Measurements from ENCODE around the gene FAM184A.
"Not testable (repeated sequence)": the region's sequence is repeated elsewhere in the genome, so short reads cannot be mapped to it uniquely, and the experiment has no call there.

FAM184A gene

DNA sequence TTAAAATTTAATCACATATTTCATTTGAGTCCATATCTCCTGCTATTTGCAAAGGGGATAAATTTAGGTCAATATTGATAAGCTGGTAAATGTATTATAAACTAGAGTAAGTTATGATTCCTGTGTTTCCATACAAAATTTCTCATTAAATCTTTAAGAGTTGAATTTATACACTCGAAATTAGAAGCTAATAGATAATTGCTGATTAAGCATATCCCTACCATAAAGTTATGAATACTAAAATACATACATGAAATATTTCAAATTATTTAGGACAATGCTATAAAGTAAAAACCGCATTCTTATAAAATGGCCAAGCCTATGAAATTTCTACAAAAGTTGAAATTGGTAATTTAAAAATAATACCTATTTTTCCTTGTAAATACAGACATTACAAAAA lies 71.5 kb downstream of the FAM184A start:
- no peak for DNase-seq

DNA sequence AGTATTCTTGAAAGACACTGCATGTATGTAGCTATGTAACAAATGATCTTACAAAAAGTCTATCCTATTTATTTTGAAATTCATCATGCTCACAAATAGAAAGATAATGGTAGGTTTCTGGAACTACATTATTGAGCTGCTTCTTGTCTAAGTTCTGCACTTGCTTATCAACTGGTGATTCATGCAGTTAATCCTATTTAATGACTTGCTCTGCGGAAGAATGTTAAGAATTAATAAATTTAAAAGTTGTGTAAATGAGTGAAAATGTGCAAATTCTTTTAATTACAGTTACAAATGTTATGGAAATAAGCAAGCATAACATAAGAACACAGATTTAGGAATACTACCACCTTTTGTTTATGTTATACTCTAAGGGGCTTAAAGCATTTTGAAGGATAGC lies 76.4 kb downstream of the FAM184A start:
- DNase-seq = no peak

DNA sequence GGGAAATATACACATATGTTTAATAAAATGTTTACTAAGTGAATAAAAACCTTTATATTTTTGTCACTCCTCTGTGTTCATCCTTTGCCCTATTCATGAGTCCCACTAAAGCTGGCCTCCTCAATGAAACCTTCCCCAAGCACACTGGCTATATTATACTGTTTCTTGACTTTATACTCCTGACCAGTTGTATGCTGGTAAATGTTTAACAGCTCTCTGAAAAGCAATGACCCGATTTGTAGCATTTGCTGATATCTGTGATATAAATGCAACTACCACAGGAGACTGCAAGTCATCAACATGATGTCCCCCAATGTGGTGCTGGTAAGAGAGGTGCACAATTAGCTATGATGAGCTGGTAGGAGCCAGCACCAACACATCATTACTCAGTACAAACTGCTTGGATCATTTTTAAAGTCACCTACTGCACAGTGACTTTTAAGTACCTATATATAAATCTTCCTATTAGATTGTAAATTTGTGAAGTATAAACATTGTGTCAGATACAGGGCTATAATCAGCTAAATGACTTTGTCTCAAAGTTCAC lies 78.9 kb downstream of the FAM184A start:
- DNase-seq = no peak

DNA sequence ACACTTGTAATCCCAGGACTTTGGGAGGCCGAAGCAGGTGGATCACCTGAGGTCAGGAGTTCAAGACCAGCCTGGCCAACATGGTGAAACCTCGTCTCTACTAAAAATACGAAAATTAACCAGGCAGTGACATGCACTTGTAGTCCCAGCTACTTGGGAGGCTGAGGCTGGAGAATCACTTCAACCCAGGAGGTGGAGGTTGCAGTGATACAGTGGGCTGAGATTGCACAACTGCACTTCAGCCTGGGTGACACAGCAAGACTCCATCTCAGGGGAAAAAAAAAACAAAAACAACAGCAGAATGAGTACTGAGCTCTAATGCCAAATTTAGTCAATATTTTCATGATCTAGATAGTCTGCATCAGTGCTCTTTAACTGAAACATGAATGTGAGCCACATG lies 81.0 kb downstream of the FAM184A start:
- DNase-seq = not testable (repeated sequence)

DNA sequence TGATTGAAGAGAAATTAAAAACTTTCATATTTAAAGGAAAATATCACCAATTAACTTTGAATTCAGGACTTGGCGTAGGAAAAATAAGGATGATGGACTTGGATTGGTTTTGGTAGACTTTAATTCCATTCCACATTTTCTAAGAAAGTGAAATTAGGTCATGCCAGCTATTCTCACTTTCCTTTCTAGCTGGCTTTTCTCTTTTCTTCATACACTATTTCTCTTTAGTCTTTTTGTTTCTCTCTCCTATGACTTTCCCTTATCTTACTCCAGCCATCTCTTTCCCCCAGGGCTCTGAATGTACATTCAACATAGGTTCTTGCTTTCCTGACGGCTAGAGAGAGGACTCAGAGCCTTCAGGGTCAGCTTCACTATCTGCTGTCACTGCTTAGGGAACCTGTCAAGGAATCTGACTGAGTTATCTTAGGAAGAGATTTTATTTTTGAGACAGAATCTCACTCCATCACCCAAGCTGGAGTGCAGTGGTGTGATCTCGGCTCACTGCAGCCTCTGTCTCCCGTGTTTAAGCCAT lies 82.1 kb downstream of the FAM184A start:
- no peak for DNase-seq

DNA sequence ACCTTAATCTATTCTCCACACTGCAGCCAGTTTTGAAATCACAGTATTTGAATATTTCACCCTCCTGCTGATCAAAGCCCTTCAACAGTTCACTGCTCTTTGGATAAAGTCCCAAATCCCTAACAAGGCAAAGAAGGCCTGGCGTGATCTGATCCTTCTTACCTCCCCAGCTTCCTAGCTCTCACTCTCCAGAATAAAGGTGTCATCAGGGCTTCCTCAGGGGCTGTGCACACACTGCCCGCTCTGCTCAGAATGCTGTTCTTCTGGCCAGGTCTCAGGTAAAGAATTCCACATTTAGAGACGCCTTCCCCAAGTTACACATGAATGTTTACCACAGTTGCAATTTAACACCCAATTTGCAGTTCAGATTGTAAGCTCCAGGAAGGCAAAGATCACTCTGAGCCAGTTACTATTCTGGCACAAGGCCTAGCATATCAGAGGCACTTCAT lies 84.6 kb downstream of the FAM184A start:
- no peak for DNase-seq

DNA sequence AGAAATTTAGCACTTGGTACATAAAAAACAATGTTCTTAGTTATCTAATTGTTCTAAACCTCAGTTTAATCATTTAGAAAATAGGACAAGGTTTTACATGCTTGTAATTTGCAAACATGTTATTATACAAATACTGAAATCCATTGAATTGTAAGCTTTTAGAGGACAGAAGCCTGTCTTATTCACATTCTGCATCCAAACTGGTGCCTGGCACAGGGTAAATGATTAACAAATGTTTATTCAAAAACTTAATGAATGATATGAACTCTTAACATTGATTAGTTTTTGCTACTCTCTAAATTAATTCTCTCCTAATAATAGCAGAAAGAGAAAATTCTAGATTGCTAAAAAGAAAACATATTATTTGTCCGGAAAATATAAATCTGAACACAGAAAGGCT lies 85.1 kb downstream of the FAM184A start:
- no peak for DNase-seq

DNA sequence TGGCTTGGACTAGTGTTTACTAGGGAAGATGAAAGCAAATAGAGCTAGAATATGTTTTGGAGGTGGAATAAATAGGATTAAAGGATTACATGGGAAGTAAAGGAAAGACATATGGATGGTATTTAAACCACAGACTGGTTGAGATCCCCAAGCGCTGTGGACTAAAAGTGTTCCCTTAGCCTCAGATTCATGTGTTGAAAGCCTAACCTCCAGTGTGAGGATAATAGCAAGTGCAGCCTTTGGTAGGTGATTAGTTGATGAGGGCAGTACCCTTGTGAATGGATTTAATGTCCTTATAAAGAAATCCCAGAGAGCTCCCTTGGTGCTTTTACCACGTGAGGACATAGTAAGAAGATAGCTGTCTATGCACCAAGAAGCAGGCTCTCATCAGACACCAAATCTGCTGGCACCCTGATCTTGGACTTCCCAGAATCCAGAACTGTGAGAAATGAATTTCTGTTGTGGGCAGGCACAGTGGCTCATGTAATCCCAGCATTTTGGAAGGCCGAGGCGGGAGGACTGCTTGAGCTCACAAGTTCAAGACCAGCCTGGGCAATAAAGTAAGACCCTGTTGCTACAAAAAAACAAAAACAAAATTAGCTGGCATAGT lies 86.2 kb downstream of the FAM184A start:
- no peak for DNase-seq

DNA sequence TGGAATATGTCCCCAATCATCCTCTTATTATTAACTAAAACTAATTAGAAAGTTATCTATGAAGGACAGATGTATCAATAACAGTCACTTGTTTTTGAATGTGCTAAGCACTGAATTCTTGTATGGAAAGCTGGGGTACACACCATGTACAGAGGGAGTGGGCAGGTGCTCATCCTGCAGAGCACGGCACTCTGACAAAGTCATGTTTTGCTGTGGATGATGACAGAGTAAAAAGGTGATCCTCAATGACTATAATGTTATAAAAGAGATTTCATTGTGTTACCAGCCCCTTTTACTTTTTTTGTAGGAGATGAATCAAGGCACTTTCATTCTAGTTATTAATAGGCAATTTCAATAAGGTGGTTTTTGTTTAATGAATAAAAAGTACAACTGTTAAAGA lies 92.2 kb downstream of the FAM184A start:
- DNase-seq = no peak

DNA sequence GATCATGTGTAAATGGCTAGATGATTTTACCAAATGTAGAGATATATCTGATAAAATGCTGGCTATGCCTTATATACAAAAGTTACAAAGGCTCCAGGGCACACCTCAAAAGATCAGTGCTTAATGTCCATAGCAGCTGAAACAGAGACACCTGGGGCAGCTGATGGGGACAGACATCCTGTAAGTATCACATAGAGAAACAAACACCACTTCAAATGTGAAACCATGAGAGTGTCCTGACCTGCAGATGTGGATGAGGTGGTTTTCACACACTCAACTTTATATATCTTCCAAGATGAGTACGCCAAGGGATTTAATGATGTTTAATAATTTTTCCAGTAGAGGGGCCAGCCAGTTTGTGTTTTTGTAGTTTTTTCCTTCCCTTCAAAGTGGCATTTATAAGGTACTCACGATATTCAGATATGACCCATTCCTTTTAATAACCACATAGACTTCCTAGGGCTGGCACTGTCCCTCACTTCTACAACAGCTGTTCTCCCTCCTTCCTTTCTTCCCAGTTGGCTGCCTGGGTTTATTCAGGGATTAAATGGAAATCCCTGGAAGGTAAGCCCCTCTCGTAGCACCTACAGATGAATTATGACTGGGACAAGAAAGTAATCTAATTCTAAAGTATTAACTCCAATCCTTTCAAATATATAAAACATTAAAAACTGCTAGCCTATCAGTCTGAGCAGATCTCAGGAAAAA lies 93.2 kb downstream of the FAM184A start:
- DNase-seq = no peak

DNA sequence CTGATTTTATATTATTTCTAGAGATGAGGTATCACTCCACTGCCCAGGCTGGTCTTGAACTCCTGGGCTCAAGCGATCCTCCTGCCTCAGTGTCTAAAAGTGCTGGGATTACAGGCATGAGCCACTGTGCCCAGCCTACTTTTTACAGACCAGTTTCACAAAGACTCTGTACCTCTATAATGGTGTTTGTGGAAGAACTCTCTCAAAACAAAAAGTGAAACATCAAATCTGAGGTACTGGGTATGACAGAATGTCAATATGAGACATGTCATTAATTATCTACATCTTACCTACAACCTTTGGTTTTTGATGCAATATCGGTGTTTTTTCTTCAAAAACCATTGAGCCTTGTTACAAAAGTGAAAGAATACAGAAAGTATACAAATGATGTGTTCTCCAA lies 94.1 kb downstream of the FAM184A start:
- no peak for DNase-seq

DNA sequence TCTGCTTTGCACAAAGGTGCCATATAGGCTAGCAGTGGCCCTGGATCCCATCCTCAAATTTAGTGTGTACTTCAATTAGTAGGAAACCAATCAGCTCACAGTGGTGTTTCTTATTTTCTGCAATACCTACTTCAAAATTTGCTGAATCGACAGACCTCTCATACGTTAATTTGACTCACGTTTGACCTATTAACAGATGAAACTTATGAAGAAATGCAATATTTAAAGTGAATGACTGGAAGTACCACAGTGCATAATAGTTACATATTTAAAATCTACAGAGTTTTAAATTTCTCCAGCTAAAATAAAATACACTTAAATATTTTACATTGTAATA lies 95.9 kb downstream of the FAM184A start:
- no peak for DNase-seq

DNA sequence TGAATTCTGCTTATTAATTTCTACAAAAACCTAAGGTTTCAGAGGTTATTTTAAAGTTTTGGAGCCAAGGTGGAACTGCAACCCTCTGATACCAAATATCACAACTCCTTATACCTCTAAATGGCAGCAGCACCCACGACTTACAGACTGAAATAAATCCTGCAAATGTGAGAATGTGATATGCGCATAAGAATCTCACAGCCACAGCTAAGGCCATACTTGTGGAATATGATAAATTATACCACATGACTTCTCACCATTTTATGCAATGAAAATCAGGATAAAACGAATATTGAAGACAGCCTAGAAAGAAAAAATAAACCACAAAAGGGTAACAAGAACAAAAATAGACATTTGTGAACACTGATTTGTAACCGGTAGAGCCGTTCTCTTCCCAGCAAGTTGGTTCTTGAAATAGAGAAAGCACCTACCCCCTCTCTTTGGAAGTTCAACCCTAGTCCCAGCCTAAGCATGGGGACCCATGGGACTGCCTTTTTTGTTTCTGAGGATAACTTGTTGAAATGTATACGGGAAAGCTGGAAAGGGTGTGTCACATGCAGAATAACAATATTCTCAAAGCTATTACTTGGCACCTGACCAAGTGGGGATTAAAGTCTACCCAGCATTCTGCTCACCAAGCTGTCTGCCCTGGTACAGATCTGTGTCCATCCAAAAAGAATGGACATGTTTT lies 96.4 kb downstream of the FAM184A start:
- no peak for DNase-seq

DNA sequence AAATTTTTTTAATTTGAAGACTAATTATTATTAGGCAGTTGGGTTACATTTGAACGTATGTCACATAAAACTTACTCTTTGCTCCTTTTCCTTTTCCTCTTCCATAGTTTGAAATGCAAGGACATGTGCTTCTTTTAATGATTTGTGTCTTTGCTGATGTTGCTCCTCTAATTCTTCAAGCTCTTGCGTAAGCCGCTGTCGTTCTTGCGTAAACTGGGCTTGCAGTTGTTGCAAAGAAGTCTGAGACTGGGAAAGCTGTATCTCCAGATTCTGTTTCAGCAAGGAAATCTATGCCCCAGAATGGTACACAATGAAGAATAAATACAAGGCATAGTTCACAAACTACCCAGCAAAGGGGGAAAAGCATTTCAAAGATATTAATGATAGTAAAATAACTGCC lies 98.4 kb downstream of the FAM184A start:
- DNase-seq = no peak

DNA sequence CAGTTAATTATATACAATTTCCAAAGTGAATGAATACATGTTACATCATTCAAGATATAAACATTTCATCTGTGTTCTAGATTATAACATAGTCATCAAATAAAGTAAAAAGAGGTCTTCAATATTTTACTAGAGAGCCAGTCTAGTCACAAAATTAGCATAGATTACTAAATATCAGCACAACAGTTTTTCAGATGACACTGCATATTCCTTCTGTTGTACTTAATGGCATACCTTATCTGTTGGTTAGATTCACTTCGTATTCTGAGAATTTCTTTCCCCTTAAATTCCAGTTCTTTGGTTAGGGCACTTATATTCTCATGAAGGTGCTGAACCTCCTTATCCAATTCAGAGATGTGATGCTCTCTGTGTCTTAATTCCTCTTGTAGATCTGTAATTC lies 103.7 kb downstream of the FAM184A start:
- DNase-seq = no peak

DNA sequence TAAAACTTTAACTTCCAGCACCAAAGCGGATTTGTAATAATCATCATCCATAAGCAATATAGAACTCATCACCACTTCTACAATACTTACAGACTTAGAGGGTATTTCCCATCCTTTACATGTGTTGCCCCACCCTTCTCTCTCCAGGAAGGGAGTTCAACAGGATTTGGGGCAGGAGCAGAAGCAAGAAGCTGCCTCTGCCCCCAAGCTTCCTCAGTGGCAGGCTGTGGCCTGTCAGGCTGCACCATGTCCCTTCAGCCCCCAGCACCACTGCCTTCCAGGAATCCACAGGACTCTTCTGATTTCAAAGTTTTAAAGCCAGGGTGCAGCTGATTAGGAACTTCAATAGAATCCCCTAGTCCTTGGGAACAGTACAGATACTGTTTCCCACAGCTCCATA lies 106.8 kb downstream of the FAM184A start:
- DNase-seq = no peak

DNA sequence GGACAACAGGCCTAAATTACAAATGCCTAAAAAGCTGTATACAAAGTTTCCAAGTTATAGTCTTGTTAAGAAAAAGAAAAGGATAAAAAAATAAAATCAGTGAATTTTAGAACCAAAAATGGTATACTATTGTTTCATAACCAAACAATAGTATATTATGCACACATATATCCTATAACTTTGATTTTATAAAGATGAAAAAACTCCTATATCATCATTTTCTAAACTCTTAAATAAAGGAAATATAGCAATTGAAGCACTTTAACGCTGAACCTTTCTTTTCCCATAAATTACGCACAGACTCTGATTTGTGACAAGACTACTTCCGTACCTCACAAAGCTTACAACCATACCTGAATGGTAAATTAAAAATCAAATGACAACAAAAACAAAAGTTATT lies 107.6 kb downstream of the FAM184A start:
- no peak for DNase-seq

DNA sequence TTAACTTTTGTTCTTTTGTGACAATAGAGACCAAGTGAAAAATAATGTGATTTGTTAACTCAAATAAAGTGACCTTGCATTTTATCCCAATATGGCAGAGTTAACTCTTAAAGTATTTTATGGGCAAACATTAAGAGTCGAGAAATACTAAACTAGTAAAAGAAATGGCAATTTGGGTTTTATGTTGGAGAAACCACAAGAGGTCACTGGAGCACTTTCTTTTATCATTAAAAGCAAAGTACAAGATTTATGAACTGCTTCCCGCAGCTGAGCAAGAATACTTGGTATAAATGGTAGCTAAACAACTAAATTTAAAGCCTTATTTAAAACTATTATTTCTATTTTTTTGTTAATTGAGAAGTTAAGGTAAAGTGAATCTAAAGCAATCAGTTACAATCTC lies 110.0 kb downstream of the FAM184A start:
- peak; percentile 55 for DNase-seq

DNA sequence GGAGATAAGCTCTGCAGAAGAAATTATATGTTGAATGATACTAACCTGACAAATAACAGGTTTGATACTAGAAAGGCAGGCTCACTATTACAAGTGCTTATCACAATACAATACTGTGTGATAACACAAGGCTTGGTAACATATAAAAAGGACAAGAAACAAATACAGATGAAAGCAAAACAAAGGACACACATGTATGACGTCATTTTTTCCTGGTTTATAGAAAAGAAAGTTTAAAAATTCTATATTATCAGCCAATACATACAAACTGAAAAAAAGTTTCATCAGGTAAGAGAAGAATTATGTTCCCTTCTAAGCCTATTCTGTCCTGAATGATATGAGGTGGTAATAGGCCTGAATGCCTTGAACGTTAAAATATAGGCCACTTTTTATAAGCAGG lies 111.2 kb downstream of the FAM184A start:
- DNase-seq = no peak

DNA sequence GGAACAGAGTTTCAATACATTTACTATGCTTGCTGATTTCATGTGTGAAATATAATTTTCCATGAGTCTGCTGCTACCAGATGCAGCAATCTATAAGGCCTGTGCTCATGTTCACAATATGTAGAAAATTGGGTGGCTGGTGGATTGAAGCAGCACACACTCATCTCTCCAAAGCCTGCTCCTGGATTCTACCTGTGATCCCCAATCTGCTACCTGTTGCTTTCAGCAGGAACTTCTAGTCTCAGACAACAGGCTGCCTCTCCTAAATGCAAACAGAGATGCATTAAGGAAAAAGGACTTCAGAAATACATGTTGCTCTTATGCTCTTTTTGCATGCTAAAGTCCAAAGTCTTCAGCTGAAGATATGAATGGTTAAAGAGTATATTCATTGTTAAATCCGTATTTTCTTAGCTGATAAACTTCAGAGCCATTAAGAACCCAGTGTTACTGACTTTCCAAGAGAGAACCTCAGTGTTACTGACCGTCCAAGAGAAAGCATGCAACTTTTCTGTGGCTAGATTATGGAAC lies 112.6 kb downstream of the FAM184A start:
- DNase-seq = no peak

DNA sequence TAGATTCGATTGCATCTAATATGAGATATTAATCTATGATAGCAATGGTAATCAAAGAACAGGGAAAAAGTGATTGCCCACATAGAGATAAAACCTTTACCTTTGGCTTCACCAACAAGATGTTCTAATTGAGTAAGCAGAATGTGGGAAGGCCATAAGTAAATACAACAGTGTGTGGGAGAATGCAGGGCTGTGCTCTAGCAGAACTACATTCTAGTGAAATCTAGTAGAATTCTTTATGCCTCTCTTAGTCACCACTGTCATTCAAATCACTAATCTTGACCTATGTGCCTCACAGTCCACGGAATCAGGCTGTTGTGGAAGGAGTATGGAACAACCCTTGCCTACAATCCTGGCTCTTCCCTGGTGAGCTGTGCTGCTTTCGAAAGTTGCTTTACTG lies 113.1 kb downstream of the FAM184A start:
- no peak for DNase-seq

DNA sequence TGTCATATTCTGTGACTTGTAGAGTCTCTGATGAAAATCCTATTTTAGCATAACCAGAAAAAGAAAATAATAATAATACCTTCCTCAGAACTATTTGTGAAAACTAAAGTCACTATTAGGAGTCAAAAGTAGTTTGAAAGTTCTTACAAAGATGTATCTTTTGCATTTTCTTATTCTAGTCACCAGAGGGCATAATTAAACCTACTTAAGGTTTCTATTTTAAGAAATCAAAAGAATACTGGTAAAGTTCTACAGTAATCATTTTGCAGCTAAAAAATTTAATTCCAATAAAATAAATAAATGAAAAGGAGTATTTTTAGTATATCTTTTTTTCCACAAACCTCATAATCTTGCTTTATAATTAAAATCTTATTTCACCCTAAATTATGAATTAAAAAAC lies 115.5 kb downstream of the FAM184A start:
- no peak for DNase-seq

DNA sequence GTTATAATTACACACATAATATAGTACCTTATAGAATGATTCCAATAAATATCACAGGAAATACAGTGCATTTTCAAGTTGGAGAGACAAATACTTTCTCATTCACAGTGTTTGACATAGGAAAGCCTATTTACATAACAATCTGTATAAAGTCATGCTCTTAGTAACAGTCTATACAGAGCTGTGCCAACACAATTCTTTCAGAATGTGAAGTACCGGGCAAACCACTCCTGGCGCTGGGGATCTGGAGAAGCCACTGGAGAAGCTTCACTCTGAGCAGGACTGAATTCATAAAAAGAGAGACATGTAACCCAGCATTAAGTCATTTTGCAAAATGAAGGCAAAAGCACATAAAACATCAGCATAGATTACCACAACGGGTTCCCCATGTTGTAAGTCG lies 118.6 kb downstream of the FAM184A start:
- no peak for DNase-seq

DNA sequence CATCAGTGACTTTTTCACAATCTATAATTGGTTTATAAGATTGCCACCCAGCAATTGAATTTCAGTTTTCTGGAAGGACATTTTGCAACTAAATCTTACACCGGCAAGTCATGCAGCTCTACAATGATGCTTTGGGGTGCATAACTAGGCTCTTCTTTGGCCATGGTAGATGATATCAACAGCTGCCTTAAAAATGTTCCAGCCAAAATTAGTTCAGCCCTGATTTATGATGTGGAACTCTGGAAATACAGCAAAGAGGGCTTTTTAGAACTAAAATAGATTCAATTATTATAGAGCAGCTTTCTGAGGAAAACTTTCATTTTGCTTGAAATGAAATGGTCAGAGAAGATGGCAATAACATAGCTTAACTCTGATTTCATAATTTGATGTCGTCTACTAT lies 125.1 kb downstream of the FAM184A start:
- DNase-seq = no peak

All from midbrain (tissue), 1 donor.